GM20431 (cell line): ENCODE data around the gene EML1.

ENCODE experiments used
- in situ Hi-C: fragments of 300-500 bp; cut with MseI, MboI; formaldehyde crosslinking; loops from one replicate; pipeline ENCODE4 v1.15.0; 2020; ENCODE audit warnings: low sequenced_read_pairs; ENCODE audit not compliant: unreplicated experiment

The EML1 gene

DNA sequence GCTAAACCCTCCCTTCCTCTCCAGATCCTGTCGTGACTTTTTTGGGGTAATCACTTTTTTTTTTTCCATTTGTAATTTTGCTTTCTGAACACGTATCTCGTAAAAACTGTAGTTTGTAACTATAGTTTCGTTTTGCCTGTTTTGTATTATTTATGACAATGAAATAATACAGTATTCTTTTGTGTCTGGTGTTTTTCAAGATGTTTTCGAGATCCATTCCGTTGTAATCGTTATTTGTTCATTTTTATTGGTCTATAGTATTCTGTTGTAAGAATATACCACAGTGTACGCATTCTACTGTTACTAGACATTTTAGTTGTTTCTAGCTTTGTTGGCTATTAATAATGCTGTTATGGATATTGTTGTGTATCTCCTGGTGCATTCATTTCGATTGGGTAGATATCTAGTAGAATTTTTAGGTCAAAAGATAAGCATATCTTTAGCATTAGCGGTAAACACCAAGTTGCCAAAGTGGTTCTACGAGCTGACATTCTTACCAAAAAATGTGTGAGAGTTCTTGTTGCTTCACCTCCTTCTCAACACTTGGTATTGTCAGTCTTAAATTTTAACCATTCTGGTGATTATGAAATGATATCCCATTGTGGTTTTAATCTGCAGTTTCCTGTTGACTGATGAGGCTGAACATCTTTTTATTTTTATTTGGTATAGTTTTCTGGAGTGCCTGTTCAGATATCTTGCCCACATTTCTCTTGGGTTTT, 179.7 kb downstream of the EML1 start:
- in situ Hi-C loops = no loop called here

DNA sequence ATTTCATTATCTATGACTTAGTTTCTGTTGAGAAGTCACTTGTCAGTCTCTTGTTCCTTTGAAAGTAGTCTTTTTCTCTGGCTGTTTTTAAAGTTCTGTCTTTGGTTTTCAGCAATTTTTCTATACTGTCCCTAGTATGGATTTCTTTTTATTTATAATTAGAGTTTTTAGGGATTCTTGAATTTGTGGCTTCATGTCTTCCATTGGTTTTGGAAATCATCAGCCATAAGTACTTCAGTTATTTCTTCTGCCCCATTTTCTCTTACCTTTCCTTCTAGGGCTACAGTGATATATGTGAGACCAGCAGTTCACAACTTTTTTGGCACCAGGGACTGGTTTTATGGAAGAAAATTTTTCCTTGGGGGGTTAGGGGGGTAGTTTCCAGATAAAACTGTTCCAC, 182.0 kb downstream of the EML1 start:
- in situ Hi-C loops = no loop called here

- in situ Hi-C loops = no loop called here
Observed at GRCh38 chr14:99976021-99976420, 182.8 kb downstream of the EML1 start.

GRCh38 chr14:99976681-99977080, 183.5 kb downstream of the EML1 start:
- in situ Hi-C loops = no loop called here

- in situ Hi-C loops = loop anchor here (10.0 kb wide), 1 partner anchor 205 kb away; no protein-coding TSS in a partner anchor
Observed at GRCh38 chr14:99980299-99980698, 187.1 kb downstream of the EML1 start.

DNA sequence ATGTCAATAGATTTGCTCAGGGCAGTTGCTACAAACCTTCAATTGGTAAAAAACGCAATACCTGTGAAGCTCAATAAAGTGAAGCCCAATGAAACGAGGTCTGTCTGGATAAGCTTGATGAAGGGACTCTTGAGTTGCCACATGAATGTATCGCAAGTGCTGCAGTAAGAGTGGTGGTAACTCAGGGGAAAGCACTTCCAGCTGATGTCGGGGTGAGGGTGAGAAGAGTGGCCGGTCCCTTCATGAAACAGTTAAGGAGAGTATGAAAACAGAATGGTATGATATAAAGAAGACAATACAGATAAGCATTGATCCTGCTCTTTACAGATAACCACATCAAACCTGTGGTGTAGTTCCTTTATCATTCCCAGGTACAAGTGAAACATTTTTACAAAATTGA, 188.6 kb downstream of the EML1 start:
- in situ Hi-C loops = loop anchor here (10.0 kb wide), 1 partner anchor 203 kb away; no protein-coding TSS in a partner anchor

DNA sequence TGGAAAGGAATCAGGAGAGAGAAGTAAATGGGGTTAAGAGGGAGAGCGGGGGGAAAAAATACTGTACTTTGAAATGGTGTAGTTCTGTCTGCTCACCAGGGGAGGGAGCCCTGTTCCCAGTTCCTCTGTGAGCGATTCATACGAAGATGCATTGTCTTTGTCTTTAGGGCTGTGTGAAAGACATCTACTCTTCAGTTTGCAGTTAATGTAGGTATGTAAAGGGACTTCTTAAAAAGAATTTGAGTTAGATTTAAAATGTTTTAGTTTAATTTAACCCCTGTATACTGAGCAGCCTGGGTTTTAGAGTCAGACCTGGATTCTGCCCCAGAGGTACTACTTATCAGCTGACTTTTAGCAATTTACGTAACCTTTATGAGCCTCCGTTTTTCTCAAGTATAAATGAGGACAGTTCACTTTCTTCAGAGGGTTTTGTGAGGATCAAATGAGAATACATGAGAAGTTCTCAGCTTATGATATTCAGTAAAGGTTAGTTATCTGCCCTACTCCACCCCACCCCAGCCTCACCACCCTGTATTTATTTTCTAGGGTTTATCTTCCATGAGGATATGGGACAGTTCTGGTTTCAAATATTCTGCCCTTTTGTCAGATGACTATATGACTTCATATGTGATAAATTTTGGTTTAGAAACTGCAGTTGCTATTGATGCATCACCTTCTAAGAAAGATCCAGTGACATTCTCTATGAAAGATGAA, 189.5 kb downstream of the EML1 start:
- in situ Hi-C loops = loop anchor here (10.0 kb wide), 1 partner anchor 202 kb away; no protein-coding TSS in a partner anchor

- in situ Hi-C loops = loop anchor here (10.0 kb wide), 1 partner anchor 201 kb away; no protein-coding TSS in a partner anchor
Observed at GRCh38 chr14:99983251-99984015, 190.2 kb downstream of the EML1 start.

DNA sequence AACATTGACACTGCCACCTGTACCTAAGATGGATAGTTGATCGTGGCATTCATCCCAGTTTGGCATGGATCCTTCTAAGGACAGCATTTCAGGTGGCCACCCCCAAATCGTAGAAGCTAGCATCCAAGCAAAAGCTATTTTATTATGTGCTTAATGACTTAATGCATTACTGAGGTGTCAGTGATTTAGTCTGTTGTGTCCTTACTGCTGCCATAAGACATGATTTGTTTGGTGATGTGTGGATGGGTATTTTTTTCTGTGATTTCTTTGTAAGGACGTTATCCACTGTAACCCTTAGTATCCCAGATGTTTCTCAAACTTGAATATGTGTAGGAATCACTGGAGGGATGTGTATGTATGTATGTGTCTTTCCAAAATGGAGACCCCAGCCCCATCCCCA, 190.8 kb downstream of the EML1 start:
- in situ Hi-C loops = loop anchor here (10.0 kb wide), 1 partner anchor 201 kb away; no protein-coding TSS in a partner anchor

- in situ Hi-C loops = loop anchor here (10.0 kb wide), 1 partner anchor 198 kb away; no protein-coding TSS in a partner anchor
Observed at GRCh38 chr14:99986396-99986795, 193.2 kb downstream of the EML1 start.

GRCh38 chr14:99989032-99989431, 195.8 kb downstream of the EML1 start:
- in situ Hi-C loops = loop anchor here (10.0 kb wide), 1 partner anchor 196 kb away; no protein-coding TSS in a partner anchor

DNA sequence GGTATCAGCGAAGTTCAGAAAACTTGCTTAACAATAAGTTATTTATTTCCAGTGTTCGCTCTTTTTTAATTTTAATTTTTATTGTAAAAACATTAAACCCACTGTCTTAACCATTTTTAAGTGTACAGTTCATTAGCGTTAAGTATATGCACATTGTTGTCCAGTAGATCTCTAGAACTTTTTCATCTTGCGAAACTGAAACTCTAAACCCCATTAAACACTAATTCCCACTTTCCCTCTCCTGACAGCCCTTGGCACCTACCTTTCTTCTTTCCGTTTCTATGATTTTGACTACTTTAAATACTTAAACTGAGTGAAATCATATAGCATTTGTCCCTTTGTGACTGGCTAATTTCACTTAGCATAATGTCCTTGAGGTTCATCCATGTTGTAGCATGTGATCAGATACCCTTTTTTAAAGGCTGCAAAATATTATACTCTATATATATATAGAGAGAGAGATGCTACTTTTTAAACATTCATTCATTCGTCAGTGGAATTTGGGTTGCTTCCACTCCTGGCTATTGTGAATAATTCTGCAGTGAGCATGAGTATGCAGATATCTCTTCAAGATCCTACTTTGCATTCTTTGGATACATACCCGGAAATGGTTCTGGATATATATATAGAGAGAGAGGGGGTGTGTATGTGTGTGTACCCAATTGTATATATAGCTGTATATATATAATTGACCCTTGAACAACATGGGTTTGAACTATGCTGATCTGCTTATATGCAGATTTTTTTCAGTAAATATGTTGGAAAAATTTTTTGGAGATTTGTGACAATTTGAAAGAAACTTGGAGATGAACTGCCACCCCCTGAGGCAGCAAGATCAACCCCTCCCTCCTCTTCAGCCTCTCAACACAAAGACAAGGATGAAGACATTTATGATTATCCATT, 197.3 kb downstream of the EML1 start:
- in situ Hi-C loops = no loop called here

- in situ Hi-C loops = no loop called here
Observed at GRCh38 chr14:99991331-99991730, 198.1 kb downstream of the EML1 start.
